GM18498 (cell line): ENCODE measurements around the gene LIPN.

ENCODE experiments used
- ATAC-seq: cut with Tn5 transposase; IDR thresholded peaks from one replicate; pipeline ENCODE4 v1.9.1; 2021; ENCODE audit warnings: mild to moderate bottlenecking, moderate library complexity; ENCODE audit not compliant: unreplicated experiment

LIPN gene

GRCh38 chr10:88820748-88821401, 61.1 kb downstream of the LIPN start:
- no peak for ATAC-seq

DNA sequence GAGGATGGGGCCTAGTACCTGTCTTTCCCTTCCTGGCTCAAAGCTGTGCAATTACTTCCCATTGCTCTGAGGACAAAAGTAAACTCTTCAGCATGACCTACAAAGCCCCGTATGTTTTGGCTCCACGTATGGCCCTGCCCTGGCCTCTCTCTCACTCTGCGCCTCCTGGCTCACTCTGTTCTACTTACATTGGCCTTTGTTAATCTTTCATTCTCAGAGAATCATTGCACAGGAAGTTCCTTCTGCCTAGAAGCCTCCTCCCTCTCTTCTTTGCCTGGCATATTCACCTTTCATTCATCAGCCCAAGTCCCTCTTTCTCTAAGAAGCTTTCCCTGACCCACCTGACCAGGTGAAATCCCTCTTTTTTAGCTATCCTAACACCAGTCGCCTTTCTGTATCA, 66.6 kb downstream of the LIPN start:
- ATAC-seq = no peak

- ATAC-seq = no peak
Measured at GRCh38 chr10:88827671-88828070, 67.9 kb downstream of the LIPN start.

GRCh38 chr10:88828310-88828709, 68.5 kb downstream of the LIPN start:
- ATAC-seq = no peak
